GM12878 (cell line): ENCODE data around the gene PTPRF. TPM values are rescaled to one million over a fixed set of nuclear protein-coding genes. Genes with fewer than 3 reads are reported as not detected.
A peak's percentile ranks its signal among the peaks of the same experiment; 100 is the strongest.

Source experiments
- CREM ChIP-seq: IDR thresholded peaks from 2 replicates; pipeline ENCODE4 v1.6.1; 2014; ENCODE audit warnings: antibody characterized with exemption, low read depth
- DPF2 ChIP-seq: fragments of 450-650 bp; IDR thresholded peaks from 2 replicates; pipeline ENCODE4 v1.6.1; 2017; ENCODE audit warnings: mild to moderate bottlenecking
- EGR1 ChIP-seq, 2 experiments: IDR thresholded peaks; 1 replicate in 1 of 2; 2 replicates in 1 of 2; pipeline ENCODE4 v1.6.1; 2011 to 2012; ENCODE audit warnings: low read depth in 2 of 2, low read length in 2 of 2, borderline replicate concordance in 1 of 2, mild to moderate bottlenecking in 1 of 2, moderate library complexity in 1 of 2
- MLLT1 ChIP-seq: fragments of 450-650 bp; IDR thresholded peaks from 2 replicates; pipeline ENCODE4 v1.6.1; 2016; ENCODE audit warnings: mild to moderate bottlenecking
- POLR2AphosphoS2 ChIP-seq: IDR thresholded peaks from 2 replicates; pipeline ENCODE4 v1.6.1; 2011; ENCODE audit warnings: low read depth, mild to moderate bottlenecking, low read length, improper control_type of control experiment, moderate library complexity
- RB1 ChIP-seq: fragments of 450-650 bp; formaldehyde crosslinking; IDR thresholded peaks from 2 replicates; pipeline ENCODE4 v1.6.1; 2017; ENCODE audit warnings: mild to moderate bottlenecking, borderline replicate concordance
- SRF ChIP-seq, 2 experiments: IDR thresholded peaks; 2 replicates each; pipeline ENCODE4 v1.6.1; 2011; ENCODE audit warnings: low read depth in 2 of 2, low read length in 2 of 2, mild to moderate bottlenecking in 1 of 2, moderate library complexity in 1 of 2
- TCF3 ChIP-seq: IDR thresholded peaks from 2 replicates; pipeline ENCODE4 v1.6.1; 2012; ENCODE audit warnings: low read depth, mild to moderate bottlenecking, low read length, borderline replicate concordance; ENCODE audit not compliant: insufficient read depth
- ZSCAN29 ChIP-seq: fragments of 450-650 bp; IDR thresholded peaks from 2 replicates; pipeline ENCODE4 v1.6.1; 2017; ENCODE audit warnings: mild to moderate bottlenecking, moderate library complexity
- polyA plus RNA-seq, 11 experiments: library from polyadenylated mRNA; depleted of rRNA in 4 of 11; unstranded in 6 of 11; stranded (reverse) in 5 of 11; fragments of >200 nt; fragmentation: Nextera tagmentation in 4 of 11; fragmentation: Illumina TruSeq in 1 of 11; extraction: Ambion mirVana in 4 of 11; extraction: Trizol in 1 of 11; gene quantifications; 1 replicate in 1 of 11; 2 replicates in 10 of 11; pipeline versions ENCODE4 v1.2.1 to v1.2.3, GENCODE V29; 2011 to 2016; ENCODE audit warnings: inconsistent platforms in 2 of 11, missing spikeins in 2 of 11, low read depth in 1 of 11
- total RNA-seq, 4 experiments: library from RNA; depleted of rRNA in 3 of 4; stranded (reverse); fragments of >200 nt in 3 of 4; fragmentation: Illumina TruSeq in 1 of 4; extraction: Trizol in 1 of 4; gene quantifications; 2 replicates each; pipeline versions ENCODE4 v1.2.1 to v1.2.3, GENCODE V29; 2013 to 2021

The PTPRF gene
- total and polyA plus RNA-seq, 10 of the 15 experiments (the other 5 are each of a cell fraction or from before 2014, with no cell fraction given): 0.04 to 2.6 (median 0.32) TPM

GRCh38 chr1:43648876-43649477, 118.3 kb downstream of the PTPRF start (continued):
- no peak for TF ChIP-seq POLR2AphosphoS2
- TF ChIP-seq MLLT1: peak; percentile 84
- no peak for TF ChIP-seq ZSCAN29
- no peak for TF ChIP-seq DPF2
- TF ChIP-seq EGR1 (IDR thresholded peaks at IDR 0.05; ENCODE audit: borderline replicate concordance in 1 of 2, low read depth in 2 of 2, low read length in 2 of 2): no peak
- TF ChIP-seq RB1: no peak
- TF ChIP-seq SRF (IDR thresholded peaks at IDR 0.05; ENCODE audit: low read depth in 2 of 2, low read length in 2 of 2): no peak
- TF ChIP-seq CREM: no peak
- TF ChIP-seq TCF3: no peak
